A549 (cell line): Measurements from ENCODE around the gene PIK3R6. TPM values are rescaled to one million over a fixed set of nuclear protein-coding genes. Genes with fewer than 3 reads are reported as not detected.

Experiments used
- ATAC-seq, 2 experiments: fragments of 200-7000 bp in 1 of 2; fragments of >200 bp in 1 of 2; cut with Nextera tagmentation in 1 of 2; cut with Tn5 transposase in 1 of 2; 3 replicates each; pipeline versions ENCODE4 v1.8.0 to v1.9.1; 2018 to 2020; ENCODE audit warnings: mild to moderate bottlenecking in 1 of 2, moderate library complexity in 1 of 2
- CTCF ChIA-PET: fragments of 300-600 bp; sonication (Branson Sonifier 250); formaldehyde crosslinking; extraction: SDS; loops from one replicate; lab custom pipeline; 2021; ENCODE audit warnings: antibody characterized with exemption, inconsistent platforms; lab: Yijun Ruan, JAX
- POLR2A ChIA-PET: fragments of 350-600 bp; formaldehyde crosslinking; extraction: SDS; loops from one replicate; lab custom pipeline; 2021; ENCODE audit warnings: antibody characterized with exemption, inconsistent platforms; lab: Yijun Ruan, JAX
- DNase-seq, 2 experiments: peaks; one replicate each; pipeline versions ENCODE4 v3.0.0 to v3.0.0-alpha.2; 2011 to 2016; ENCODE audit warnings: low read depth in 1 of 2, low spot score in 1 of 2
- FAIRE-seq: peaks from 2 replicates; lab custom pipeline; 2011; peaks lifted over from hg19 to GRCh38; lab: Jason Lieb, UNC
- H3K27ac ChIP-seq, 2 experiments: fragments of >200 bp; sonication (Bioruptor Twin); formaldehyde crosslinking; 3 replicates each; pipeline ENCODE4 v1.5.1; 2016 to 2017
- H3K4me1 ChIP-seq: fragments of >200 bp; sonication (Bioruptor Twin); formaldehyde crosslinking; 3 replicates; pipeline ENCODE4 v1.6.1; 2016
- H3K4me2 ChIP-seq: fragments of >200 bp; sonication (Bioruptor Twin); formaldehyde crosslinking; 3 replicates; pipeline ENCODE4 v1.6.1; 2016
- H3K4me3 ChIP-seq: fragments of >200 bp; sonication (Bioruptor Twin); formaldehyde crosslinking; 3 replicates; pipeline ENCODE4 v1.5.1; 2016
- H3K9me3 ChIP-seq: fragments of >200 bp; sonication (Bioruptor Twin); formaldehyde crosslinking; 3 replicates; pipeline ENCODE4 v1.6.1; 2016
- CEBPB ChIP-seq, 2 experiments: fragments of >200 bp in 1 of 2; sonication (Bioruptor Twin) in 1 of 2; formaldehyde crosslinking in 1 of 2; IDR thresholded peaks; 2 replicates each; pipeline ENCODE4 v1.6.1; 2012 to 2016
- HMGXB4 ChIP-seq: fragments of 250-450 bp; sonication (Bioruptor Pico); IDR thresholded peaks from 2 replicates; pipeline ENCODE4 v1.5.0; 2021; ENCODE audit warnings: mild to moderate bottlenecking, moderate library complexity, borderline replicate concordance
- HOXA7 ChIP-seq: fragments of 250-450 bp; sonication (Bioruptor Pico); IDR thresholded peaks from 2 replicates; pipeline ENCODE4 v1.5.0; 2020; ENCODE audit warnings: mild to moderate bottlenecking, moderate library complexity
- HOXB13 ChIP-seq: fragments of 250-450 bp; sonication (Bioruptor Pico); IDR thresholded peaks from 2 replicates; pipeline ENCODE4 v1.5.0; 2020; ENCODE audit warnings: low read depth, mild to moderate bottlenecking, moderate library complexity
- JUN ChIP-seq, 2 experiments: fragments of >200 bp; sonication (Bioruptor Twin); formaldehyde crosslinking; IDR thresholded peaks; 2 replicates in 1 of 2; 3 replicates in 1 of 2; pipeline ENCODE4 v1.6.1; 2016 to 2017
- KDM5A ChIP-seq: fragments of 200-600 bp; sonication (generic); IDR thresholded peaks from 2 replicates; pipeline ENCODE4 v1.6.1; 2016; ENCODE audit warnings: antibody characterized with exemption, mild to moderate bottlenecking
- MAFK ChIP-seq: fragments of 450-650 bp; IDR thresholded peaks from 2 replicates; pipeline ENCODE4 v1.6.1; 2014; ENCODE audit not compliant: partially characterized antibody
- MAZ ChIP-seq: fragments of 150-350 bp; IDR thresholded peaks from 2 replicates; pipeline ENCODE4 v1.6.1; 2014; ENCODE audit warnings: antibody characterized with exemption, low read depth, low read length, borderline replicate concordance
- MYC ChIP-seq: IDR thresholded peaks from 2 replicates; pipeline ENCODE4 v1.6.1; 2012; ENCODE audit warnings: mild to moderate bottlenecking, inconsistent platforms, low read length, improper control_type of control experiment, borderline replicate concordance
- PBX3 ChIP-seq: IDR thresholded peaks from 2 replicates; pipeline ENCODE4 v1.6.1; 2012
- POLR2A ChIP-seq: IDR thresholded peaks from 2 replicates; pipeline ENCODE4 v1.6.1; 2012; ENCODE audit warnings: mild to moderate bottlenecking, low read length
- POLR2AphosphoS2 ChIP-seq: conservative IDR thresholded peaks from 2 replicates; pipeline ENCODE4 v1.6.1; 2012; ENCODE audit warnings: low read length, improper control_type of control experiment, inconsistent platforms
- RAD21 ChIP-seq, 2 experiments: fragments of >200 bp in 1 of 2; sonication (Bioruptor Twin) in 1 of 2; formaldehyde crosslinking in 1 of 2; IDR thresholded peaks in 1 of 2; conservative IDR thresholded peaks in 1 of 2; 2 replicates in 1 of 2; 3 replicates in 1 of 2; pipeline ENCODE4 v1.6.1; 2012 to 2018; ENCODE audit warnings: inconsistent platforms in 1 of 2
- USF2 ChIP-seq: fragments of 450-650 bp; IDR thresholded peaks from 2 replicates; pipeline ENCODE4 v1.6.1; 2014; ENCODE audit warnings: antibody characterized with exemption
- ZC3H11A ChIP-seq: fragments of 450-650 bp; IDR thresholded peaks from 2 replicates; pipeline ENCODE4 v1.6.1; 2014; ENCODE audit warnings: antibody characterized with exemption, mild to moderate bottlenecking
- ZNF302 ChIP-seq: fragments of 250-450 bp; sonication (Bioruptor Pico); IDR thresholded peaks from 2 replicates; pipeline ENCODE4 v1.9.0; 2021; ENCODE audit warnings: inconsistent platforms, mild to moderate bottlenecking, moderate library complexity
- ZSCAN20 ChIP-seq: fragments of 250-450 bp; sonication (Bioruptor Pico); IDR thresholded peaks from 2 replicates; pipeline ENCODE4 v1.8.0; 2022; ENCODE audit warnings: mild to moderate bottlenecking, moderate library complexity
- WGBS: methylation state at CpG from one replicate; pipeline ENCODE4 v1.1.6; 2017; ENCODE audit errors: missing lambda C conversion rate; 5-methylcytosine and 5-hydroxymethylcytosine counted together
- polyA plus RNA-seq, 4 experiments: library from polyadenylated mRNA; depleted of rRNA in 3 of 4; stranded (reverse); fragments of >200 nt; fragmentation: RNase III in 1 of 4; extraction: RNeasy Plus Mini Kit Qiagen cat#74134 plus additional on column Dnase treatment in 1 of 4; gene quantifications; 2 replicates in 3 of 4; 3 replicates in 1 of 4; pipeline ENCODE4 v1.2.3, GENCODE V29; 2011 to 2017
- TF ChIP-seq, protein P1 (sequence below): fragments of 200-600 bp; sonication (generic); IDR thresholded peaks from 2 replicates; pipeline ENCODE4 v1.6.1; 2016; ENCODE audit warnings: antibody characterized with exemption, mild to moderate bottlenecking, moderate library complexity

Gene PIK3R6
- polyA plus RNA-seq, 2 of the 4 experiments (the other 2 are of a cell fraction) = not detected

DNA sequence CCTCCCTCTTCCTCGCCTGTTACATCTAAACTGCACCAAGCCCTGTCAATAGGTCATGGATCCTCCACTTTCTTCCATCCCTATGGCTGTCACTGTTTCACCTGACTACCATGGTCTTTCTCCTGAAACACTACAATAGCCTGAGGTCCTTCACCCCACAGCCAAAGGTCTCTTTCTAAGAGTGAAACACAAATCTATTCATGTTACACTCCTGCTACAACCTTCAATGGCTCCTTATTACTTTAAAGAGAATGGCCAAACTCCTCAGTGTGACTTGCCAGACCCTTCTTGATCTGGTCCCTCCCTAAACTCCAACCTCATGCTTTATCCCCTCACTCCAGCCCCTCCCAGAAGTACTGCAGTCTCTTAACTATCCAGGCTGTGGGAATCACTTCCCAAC, 618 bp upstream of the PIK3R6 start (continued):
- TF ChIP-seq PBX3 = no peak
- TF ChIP-seq ZNF302 (CRISPR knock-in tag) = no peak

- POLR2A ChIA-PET = no interaction called here
- H3K9me3 ChIP-seq = no peaks in the 10 kb centered on the region
- no peak overlapping the region for H3K4me2 ChIP-seq
- CTCF ChIA-PET = interaction anchor here (0.6 to 2.5 kb wide), 2 partner anchors 23 to 97 kb away, joined by 5 to 10 read pairs; no protein-coding TSS in a partner anchor
- no peaks in the 10 kb centered on the region for H3K4me1 ChIP-seq
- no peak overlapping the region for H3K4me3 ChIP-seq
- 74% methylated on average over 7 of the region's 7 CpGs for WGBS
- no peak for TF ChIP-seq MYC
- TF ChIP-seq POLR2A = no peak
- TF ChIP-seq POLR2AphosphoS2 = no peak
- no peak for TF ChIP-seq HMGXB4 (CRISPR knock-in tag)
- no peak for TF ChIP-seq MAZ
- no peak for TF ChIP-seq USF2
- TF ChIP-seq HOXA7 (CRISPR knock-in tag) = no peak
- TF ChIP-seq ZNF302 (CRISPR knock-in tag) = no peak
- no peak for TF ChIP-seq RAD21 (conservative IDR thresholded peaks at IDR 0.05 in 1 of 2, IDR thresholded peaks at IDR 0.05 in 1 of 2)
- no peak for TF ChIP-seq ZSCAN20 (CRISPR knock-in tag)
- no peak for TF ChIP-seq KDM5A
- TF ChIP-seq HOXB13 = no peak
- TF ChIP-seq MAFK = no peak
- no peak for TF ChIP-seq JUN (IDR thresholded peaks at IDR 0.05)
- no peak for DNase-seq
- FAIRE-seq = no peak
- ATAC-seq = no peak
- no peak overlapping the region for H3K27ac ChIP-seq
Measured at GRCh38 chr17:8865811-8866210, 1.7 kb downstream of the PIK3R6 start.

DNA sequence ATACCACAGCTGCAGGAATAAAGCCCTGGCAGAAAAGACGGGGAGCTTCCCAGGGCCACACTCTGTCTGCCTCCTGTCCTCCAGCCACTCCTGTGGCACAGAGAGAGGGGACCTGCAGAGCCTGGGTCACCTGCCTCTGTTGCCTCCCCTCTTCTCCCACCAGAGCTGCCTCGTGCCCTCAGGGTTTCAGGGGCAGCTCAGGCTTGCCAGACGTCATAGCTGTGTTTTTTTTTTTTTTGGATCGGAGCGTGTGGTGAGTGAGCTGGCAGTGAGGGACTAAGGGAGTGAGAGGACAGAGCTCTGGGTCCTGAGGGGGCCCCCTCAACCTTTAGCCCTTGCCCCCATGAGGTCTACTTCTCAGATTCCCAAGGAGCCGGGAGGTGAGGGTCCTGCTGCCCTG, 2.1 kb downstream of the PIK3R6 start:
- WGBS = 45% methylated on average over 6 of the region's 6 CpGs
- Histone ChIP-seq H3K4me3 (no peak overlapping the region), H3K9me3 (no peaks in the 10 kb centered on the region), H3K4me1 (no peaks in the 10 kb centered on the region), H3K27ac (no peak overlapping the region), H3K4me2 (no peak overlapping the region)
- FAIRE-seq (no peak), ATAC-seq (0 out of 6 replicates have a peak, but pooled peaks of 1 of the 2 experiments have one; percentile 17), DNase-seq (no peak)
- CTCF ChIA-PET = interaction anchor here (0.6 to 2.5 kb wide), 5 partner anchors 20 to 216 kb away, joined by 3 to 10 read pairs (median 5); no protein-coding TSS in a partner anchor
- POLR2A ChIA-PET = no interaction called here
- TF ChIP-seq JUN (IDR thresholded peaks at IDR 0.05) (no peak), ZC3H11A (no peak), MYC (no peak)

- 60% methylated on average over 9 of the region's 9 CpGs for WGBS
- no peak for DNase-seq
- FAIRE-seq = no peak
- POLR2A ChIA-PET = no interaction called here
- CTCF ChIA-PET = interaction anchor here (0.9 to 1.2 kb wide), 4 partner anchors 9 to 33 kb away, joined by 3 to 6 read pairs (median 3); no protein-coding TSS in a partner anchor
- no peak overlapping the region for H3K4me3 ChIP-seq
- H3K27ac ChIP-seq = no peak overlapping the region
- H3K4me1 ChIP-seq = peaks cover under 1% of the 10 kb centered on the region; the same call in 1 of the 3 replicates
- H3K9me3 ChIP-seq = no peaks in the 10 kb centered on the region
- H3K4me2 ChIP-seq = no peak overlapping the region
- no peak for TF ChIP-seq CEBPB (IDR thresholded peaks at IDR 0.05)
- TF ChIP-seq, protein P1, sequence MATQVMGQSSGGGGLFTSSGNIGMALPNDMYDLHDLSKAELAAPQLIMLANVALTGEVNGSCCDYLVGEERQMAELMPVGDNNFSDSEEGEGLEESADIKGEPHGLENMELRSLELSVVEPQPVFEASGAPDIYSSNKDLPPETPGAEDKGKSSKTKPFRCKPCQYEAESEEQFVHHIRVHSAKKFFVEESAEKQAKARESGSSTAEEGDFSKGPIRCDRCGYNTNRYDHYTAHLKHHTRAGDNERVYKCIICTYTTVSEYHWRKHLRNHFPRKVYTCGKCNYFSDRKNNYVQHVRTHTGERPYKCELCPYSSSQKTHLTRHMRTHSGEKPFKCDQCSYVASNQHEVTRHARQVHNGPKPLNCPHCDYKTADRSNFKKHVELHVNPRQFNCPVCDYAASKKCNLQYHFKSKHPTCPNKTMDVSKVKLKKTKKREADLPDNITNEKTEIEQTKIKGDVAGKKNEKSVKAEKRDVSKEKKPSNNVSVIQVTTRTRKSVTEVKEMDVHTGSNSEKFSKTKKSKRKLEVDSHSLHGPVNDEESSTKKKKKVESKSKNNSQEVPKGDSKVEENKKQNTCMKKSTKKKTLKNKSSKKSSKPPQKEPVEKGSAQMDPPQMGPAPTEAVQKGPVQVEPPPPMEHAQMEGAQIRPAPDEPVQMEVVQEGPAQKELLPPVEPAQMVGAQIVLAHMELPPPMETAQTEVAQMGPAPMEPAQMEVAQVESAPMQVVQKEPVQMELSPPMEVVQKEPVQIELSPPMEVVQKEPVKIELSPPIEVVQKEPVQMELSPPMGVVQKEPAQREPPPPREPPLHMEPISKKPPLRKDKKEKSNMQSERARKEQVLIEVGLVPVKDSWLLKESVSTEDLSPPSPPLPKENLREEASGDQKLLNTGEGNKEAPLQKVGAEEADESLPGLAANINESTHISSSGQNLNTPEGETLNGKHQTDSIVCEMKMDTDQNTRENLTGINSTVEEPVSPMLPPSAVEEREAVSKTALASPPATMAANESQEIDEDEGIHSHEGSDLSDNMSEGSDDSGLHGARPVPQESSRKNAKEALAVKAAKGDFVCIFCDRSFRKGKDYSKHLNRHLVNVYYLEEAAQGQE = no peak
- ATAC-seq = no peak
Measured at GRCh38 chr17:8862213-8863056, 5.0 kb downstream of the PIK3R6 start.
